HG03095 (cell line): ENCODE results near the gene TBRG4.

Source experiments
- ATAC-seq: cut with Tn5 transposase; IDR thresholded peaks from one replicate; pipeline ENCODE4 v1.9.1; 2021; ENCODE audit warnings: moderate library complexity; ENCODE audit not compliant: unreplicated experiment

TBRG4 gene

GRCh38 chr7:45060295-45060694, 51.2 kb downstream of the TBRG4 start:
- no peak for ATAC-seq

GRCh38 chr7:45057878-45058277, 53.6 kb downstream of the TBRG4 start:
- no peak for ATAC-seq

- no peak for ATAC-seq
These were observed 55.8 kb downstream of the TBRG4 start for GRCh38 chr7:45055594-45056219.

- no peak for ATAC-seq
These were observed 56.5 kb downstream of the TBRG4 start for GRCh38 chr7:45055016-45055415.

GRCh38 chr7:45054442-45054841, 57.1 kb downstream of the TBRG4 start:
- ATAC-seq, result no peak

GRCh38 chr7:45053941-45054340, 57.6 kb downstream of the TBRG4 start:
- no peak for ATAC-seq

GRCh38 chr7:45053401-45053800, 58.1 kb downstream of the TBRG4 start:
- no peak for ATAC-seq

- ATAC-seq, result no peak
These were observed 59.5 kb downstream of the TBRG4 start for GRCh38 chr7:45052011-45052410.

GRCh38 chr7:45050198-45050597, 61.3 kb downstream of the TBRG4 start:
- no peak for ATAC-seq
